ENCODE data around the gene DCAF7.

The DCAF7 gene

GRCh38 chr17:63629627-63630026 is 79.3 kb downstream of the DCAF7 start:
- no peak for DNase-seq (ENCODE audit: low spot score)

GRCh38 chr17:63631062-63631461 is 80.8 kb downstream of the DCAF7 start:
- DNase-seq (ENCODE audit: low spot score) = no peak

- DNase-seq (ENCODE audit: low spot score) = no peak
Observed at GRCh38 chr17:63631626-63632025, 81.3 kb downstream of the DCAF7 start.

- no peak for DNase-seq (ENCODE audit: low spot score)
Observed at GRCh38 chr17:63633742-63634141, 83.5 kb downstream of the DCAF7 start.

GRCh38 chr17:63634163-63634562 is 83.9 kb downstream of the DCAF7 start:
- DNase-seq (ENCODE audit: low spot score) = no peak

GRCh38 chr17:63634816-63635215 is 84.5 kb downstream of the DCAF7 start:
- DNase-seq (ENCODE audit: low spot score) = no peak

GRCh38 chr17:63635290-63635689 is 85.0 kb downstream of the DCAF7 start:
- DNase-seq (ENCODE audit: low spot score) = no peak

GRCh38 chr17:63635787-63636186 is 85.5 kb downstream of the DCAF7 start:
- DNase-seq (ENCODE audit: low spot score) = no peak

- DNase-seq (ENCODE audit: low spot score) = no peak
Observed at GRCh38 chr17:63639125-63639524, 88.8 kb downstream of the DCAF7 start.

- DNase-seq (ENCODE audit: low spot score) = no peak
Observed at GRCh38 chr17:63640038-63640437, 89.8 kb downstream of the DCAF7 start.

- DNase-seq (ENCODE audit: low spot score) = no peak
Observed at GRCh38 chr17:63641692-63642448, 91.6 kb downstream of the DCAF7 start.

Data from CD4-positive, alpha-beta T cell treated with Interleukin-15 for 4 hours (primary cell).